SK-N-SH treated with all-trans-retinoic acid at 6 μM for 48 hours (cell line): Measurements from ENCODE around the gene STMP1.

Experiments
- ATAC-seq: fragments of 200-7000 bp; cut with Tn5 transposase; 3 replicates; pipeline ENCODE4 v1.9.1; 2020; ENCODE audit warnings: mild to moderate bottlenecking, moderate library complexity
- ARNTL ChIP-seq: fragments of 450-650 bp; formaldehyde crosslinking; IDR thresholded peaks from 2 replicates; pipeline ENCODE4 v1.5.0; 2020; ENCODE audit warnings: low read depth, mild to moderate bottlenecking, moderate library complexity, borderline replicate concordance
- CREB5 ChIP-seq: fragments of 250-450 bp; sonication (Bioruptor Pico); IDR thresholded peaks from 2 replicates; pipeline ENCODE4 v1.5.1; 2020; ENCODE audit warnings: low read depth, mild to moderate bottlenecking, moderate library complexity
- CSDC2 ChIP-seq: fragments of 250-450 bp; sonication (Bioruptor Pico); IDR thresholded peaks from 2 replicates; pipeline ENCODE4 v1.5.0; 2020; ENCODE audit warnings: mild to moderate bottlenecking, moderate library complexity
- CSRNP3 ChIP-seq: fragments of 250-450 bp; sonication (Bioruptor Pico); IDR thresholded peaks from 2 replicates; pipeline ENCODE4 v1.5.1; 2021; ENCODE audit warnings: mild to moderate bottlenecking, moderate library complexity
- ESRRG ChIP-seq: fragments of 250-450 bp; sonication (Bioruptor Pico); IDR thresholded peaks from 2 replicates; pipeline ENCODE4 v1.6.1; 2021; ENCODE audit warnings: mild to moderate bottlenecking
- GLIS3 ChIP-seq: fragments of 250-450 bp; sonication (Bioruptor Pico); IDR thresholded peaks from 2 replicates; pipeline ENCODE4 v1.5.0; 2020; ENCODE audit warnings: mild to moderate bottlenecking, moderate library complexity
- ISL1 ChIP-seq: fragments of 250-450 bp; sonication (Bioruptor Pico); IDR thresholded peaks from 2 replicates; pipeline ENCODE4 v2.1.2; 2022; ENCODE audit warnings: mild to moderate bottlenecking, moderate library complexity
- PATZ1 ChIP-seq: fragments of 250-450 bp; sonication (Bioruptor Pico); IDR thresholded peaks from 2 replicates; pipeline ENCODE4 v1.8.0; 2020; ENCODE audit warnings: mild to moderate bottlenecking, moderate library complexity, borderline replicate concordance
- PPARA ChIP-seq: fragments of 250-450 bp; sonication (Bioruptor Pico); IDR thresholded peaks from 2 replicates; pipeline ENCODE4 v1.5.0; 2020; ENCODE audit warnings: mild to moderate bottlenecking, borderline replicate concordance
- RARB ChIP-seq: fragments of 250-450 bp; sonication (Bioruptor Pico); IDR thresholded peaks from 2 replicates; pipeline ENCODE4 v1.8.0; 2021; ENCODE audit warnings: mild to moderate bottlenecking, moderate library complexity
- SNAI2 ChIP-seq: fragments of 250-450 bp; sonication (Bioruptor Pico); IDR thresholded peaks from 2 replicates; pipeline ENCODE4 v1.5.0; 2020; ENCODE audit warnings: mild to moderate bottlenecking, moderate library complexity
- TCF4 ChIP-seq: fragments of 250-450 bp; sonication (Bioruptor Pico); IDR thresholded peaks from 2 replicates; pipeline ENCODE4 v1.8.0; 2021; ENCODE audit warnings: mild to moderate bottlenecking, moderate library complexity, borderline replicate concordance
- TOX ChIP-seq: fragments of 250-450 bp; sonication (Bioruptor Pico); IDR thresholded peaks from 2 replicates; pipeline ENCODE4 v1.8.0; 2021; ENCODE audit warnings: mild to moderate bottlenecking, moderate library complexity, borderline replicate concordance
- TSHZ2 ChIP-seq: fragments of 250-450 bp; sonication (Bioruptor Pico); IDR thresholded peaks from 2 replicates; pipeline ENCODE4 v1.5.0; 2020; ENCODE audit warnings: mild to moderate bottlenecking, moderate library complexity
- ZC3H10 ChIP-seq: fragments of 250-450 bp; sonication (Bioruptor Pico); IDR thresholded peaks from 2 replicates; pipeline ENCODE4 v1.5.1; 2021; ENCODE audit warnings: mild to moderate bottlenecking, moderate library complexity
- ZFP3 ChIP-seq: fragments of 250-450 bp; sonication (Bioruptor Pico); IDR thresholded peaks from 2 replicates; pipeline ENCODE4 v1.5.0; 2020; ENCODE audit warnings: mild to moderate bottlenecking, moderate library complexity
- ZFP30 ChIP-seq: fragments of 450-650 bp; formaldehyde crosslinking; IDR thresholded peaks from 2 replicates; pipeline ENCODE4 v1.5.0; 2022; ENCODE audit warnings: mild to moderate bottlenecking, moderate library complexity
- ZNF565 ChIP-seq: fragments of 450-650 bp; formaldehyde crosslinking; conservative IDR thresholded peaks from 2 replicates; pipeline ENCODE4 v1.5.0; 2020; ENCODE audit warnings: low read depth, mild to moderate bottlenecking, moderate library complexity
- ZNF70 ChIP-seq: fragments of 450-650 bp; formaldehyde crosslinking; IDR thresholded peaks from 2 replicates; pipeline ENCODE4 v1.5.0; 2020; ENCODE audit warnings: mild to moderate bottlenecking, moderate library complexity
- ZNF8 ChIP-seq: fragments of 450-650 bp; formaldehyde crosslinking; IDR thresholded peaks from 2 replicates; pipeline ENCODE4 v1.5.0; 2020; ENCODE audit warnings: mild to moderate bottlenecking, moderate library complexity
- TF ChIP-seq, protein P1 (sequence below): fragments of 250-450 bp; sonication (Bioruptor Pico); IDR thresholded peaks from 2 replicates; pipeline ENCODE4 v1.8.0; 2021; ENCODE audit warnings: low read depth, mild to moderate bottlenecking, moderate library complexity, borderline replicate concordance

STMP1 gene

GRCh38 chr7:135718794-135719437, 56.6 kb downstream of the STMP1 start:
- ATAC-seq = no peak
- TF ChIP-seq ARNTL (CRISPR knock-in tag) (no peak), ESRRG (no peak), CREB5 (CRISPR knock-in tag) (no peak), GLIS3 (no peak), ISL1 (CRISPR knock-in tag) (no peak), ZC3H10 (CRISPR knock-in tag) (no peak), TCF4 (no peak), SNAI2 (CRISPR knock-in tag) (no peak), CSDC2 (CRISPR knock-in tag) (no peak), ZFP3 (CRISPR knock-in tag) (no peak), TSHZ2 (CRISPR knock-in tag) (no peak), ZFP30 (CRISPR knock-in tag) (no peak), ZNF8 (no peak), PPARA (CRISPR knock-in tag) (no peak), ZNF70 (CRISPR knock-in tag) (no peak)
- TF ChIP-seq, protein P1, sequence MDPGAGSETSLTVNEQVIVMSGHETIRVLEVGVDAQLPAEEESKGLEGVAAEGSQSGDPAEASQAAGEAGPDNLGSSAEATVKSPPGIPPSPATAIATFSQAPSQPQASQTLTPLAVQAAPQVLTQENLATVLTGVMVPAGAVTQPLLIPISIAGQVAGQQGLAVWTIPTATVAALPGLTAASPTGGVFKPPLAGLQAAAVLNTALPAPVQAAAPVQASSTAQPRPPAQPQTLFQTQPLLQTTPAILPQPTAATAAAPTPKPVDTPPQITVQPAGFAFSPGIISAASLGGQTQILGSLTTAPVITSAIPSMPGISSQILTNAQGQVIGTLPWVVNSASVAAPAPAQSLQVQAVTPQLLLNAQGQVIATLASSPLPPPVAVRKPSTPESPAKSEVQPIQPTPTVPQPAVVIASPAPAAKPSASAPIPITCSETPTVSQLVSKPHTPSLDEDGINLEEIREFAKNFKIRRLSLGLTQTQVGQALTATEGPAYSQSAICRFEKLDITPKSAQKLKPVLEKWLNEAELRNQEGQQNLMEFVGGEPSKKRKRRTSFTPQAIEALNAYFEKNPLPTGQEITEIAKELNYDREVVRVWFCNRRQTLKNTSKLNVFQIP (CRISPR knock-in tag) = no peak

DNA sequence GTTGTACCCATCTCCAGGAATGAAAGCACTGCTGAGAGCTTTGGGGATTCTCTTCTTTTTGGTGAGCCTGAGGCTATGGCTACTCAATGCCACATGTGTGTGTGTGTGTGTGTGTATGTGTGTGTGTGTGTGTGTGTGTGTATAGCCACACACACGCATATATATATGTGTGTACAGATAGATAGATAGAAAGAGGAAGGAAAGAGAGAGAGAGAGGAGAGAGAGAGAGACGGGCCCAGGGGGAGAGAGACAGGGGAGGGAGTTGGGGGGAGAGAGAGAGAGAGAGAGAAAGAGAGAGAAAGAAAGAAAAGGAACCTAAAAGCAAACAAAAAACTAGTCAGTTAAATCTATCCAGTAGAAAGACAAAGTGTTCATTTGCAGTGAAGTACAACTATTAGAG, 57.4 kb downstream of the STMP1 start:
- no peak for ATAC-seq
- TF ChIP-seq CSRNP3 (CRISPR knock-in tag) (no peak), SNAI2 (CRISPR knock-in tag) (no peak), PPARA (CRISPR knock-in tag) (no peak), ZNF8 (no peak), RARB (CRISPR knock-in tag) (no peak), TOX (no peak), PATZ1 (CRISPR knock-in tag) (no peak), ZFP30 (CRISPR knock-in tag) (no peak), CREB5 (CRISPR knock-in tag) (no peak), ZNF565 (CRISPR knock-in tag) (no peak), ZFP3 (CRISPR knock-in tag) (no peak), ISL1 (CRISPR knock-in tag) (no peak), ZC3H10 (CRISPR knock-in tag) (no peak), CSDC2 (CRISPR knock-in tag) (no peak), ZNF70 (CRISPR knock-in tag) (no peak)
- TF ChIP-seq, protein P1 (CRISPR knock-in tag) = no peak
